Activated CD4-positive, alpha-beta memory T cell treated with anti-CD3 and anti-CD28 coated beads for 36 hours (primary cell): ENCODE results near the gene PSG7. TPM values are rescaled to one million over a fixed set of nuclear protein-coding genes. Genes with fewer than 3 reads are reported as not detected.
"Not testable (repeated sequence)": the region's sequence is repeated elsewhere in the genome, so short reads cannot be mapped to it uniquely, and the experiment has no call there.

Source experiments
- CTCF ChIA-PET: fragments of 350-600 bp; sonication (Branson Sonifier 250); formaldehyde crosslinking; loops from one replicate; lab custom pipeline; 2021; ENCODE audit warnings: antibody characterized with exemption, inconsistent platforms; lab: Charles Lee
- POLR2A ChIA-PET: fragments of 350-600 bp; sonication (Branson Sonifier 250); formaldehyde crosslinking; loops from one replicate; lab custom pipeline; 2021; ENCODE audit warnings: antibody characterized with exemption; lab: Charles Lee
- DNase-seq: peaks from one replicate; pipeline ENCODE4 v3.0.0-alpha.2; 2020
- H3K27ac Mint-ChIP-seq: one replicate; pipeline ENCODE4 v1.8.0; 2021; ENCODE audit warnings: mixed read lengths
- H3K27me3 Mint-ChIP-seq: one replicate; pipeline ENCODE4 v1.8.0; 2021; ENCODE audit warnings: mixed read lengths
- H3K36me3 Mint-ChIP-seq: one replicate; pipeline ENCODE4 v1.8.0; 2021; ENCODE audit warnings: mixed read lengths
- H3K4me1 Mint-ChIP-seq: one replicate; pipeline ENCODE4 v1.8.0; 2021; ENCODE audit warnings: low read depth, mixed read lengths
- H3K4me3 Mint-ChIP-seq: one replicate; pipeline ENCODE4 v1.8.0; 2021; ENCODE audit warnings: mild to moderate bottlenecking, mixed read lengths
- H3K9me3 Mint-ChIP-seq: one replicate; pipeline ENCODE4 v1.8.0; 2021; ENCODE audit warnings: mixed read lengths
- intact Hi-C: fragments of 100-400 bp; cut with micrococcal nuclease; formaldehyde crosslinking; loops from one replicate; pipeline ENCODE4 v1.15.1; 2023
- total RNA-seq, 2 experiments: library from RNA; stranded (reverse); gene quantifications; one replicate each; pipeline ENCODE4 v1.2.3, GENCODE V29; 2021

Gene PSG7
- total RNA-seq, 2 experiments from 2014 or later, result not detected

GRCh38 chr19:42876596-42876995 lies 60.4 kb downstream of the PSG7 start:
- H3K36me3 Mint-ChIP-seq, result not testable (repeated sequence)

GRCh38 chr19:42875881-42876280 lies 61.1 kb downstream of the PSG7 start:
- H3K4me3 Mint-ChIP-seq, POLR2A ChIA-PET, H3K9me3 Mint-ChIP-seq, DNase-seq, H3K27ac Mint-ChIP-seq, CTCF ChIA-PET, H3K36me3 Mint-ChIP-seq, H3K27me3 Mint-ChIP-seq, intact Hi-C loops, H3K4me1 Mint-ChIP-seq: not testable (repeated sequence)

More at GRCh38 chr19:42876596-42876995, 60.4 kb downstream of the PSG7 start:
- intact Hi-C loops, DNase-seq, POLR2A ChIA-PET, CTCF ChIA-PET, H3K4me3 Mint-ChIP-seq, H3K27me3 Mint-ChIP-seq, H3K27ac Mint-ChIP-seq, H3K4me1 Mint-ChIP-seq, H3K9me3 Mint-ChIP-seq: not testable (repeated sequence)

GRCh38 chr19:42874901-42875813 lies 61.9 kb downstream of the PSG7 start:
- H3K27me3 Mint-ChIP-seq, H3K27ac Mint-ChIP-seq, H3K36me3 Mint-ChIP-seq, H3K9me3 Mint-ChIP-seq, intact Hi-C loops, H3K4me3 Mint-ChIP-seq, POLR2A ChIA-PET, H3K4me1 Mint-ChIP-seq, DNase-seq: not testable (repeated sequence)
- CTCF ChIA-PET, result interaction anchor here (1.0 to 2.4 kb wide), 2 partner anchors 8 to 10 kb away, joined by 5 to 6 read pairs; no protein-coding TSS in a partner anchor

DNA sequence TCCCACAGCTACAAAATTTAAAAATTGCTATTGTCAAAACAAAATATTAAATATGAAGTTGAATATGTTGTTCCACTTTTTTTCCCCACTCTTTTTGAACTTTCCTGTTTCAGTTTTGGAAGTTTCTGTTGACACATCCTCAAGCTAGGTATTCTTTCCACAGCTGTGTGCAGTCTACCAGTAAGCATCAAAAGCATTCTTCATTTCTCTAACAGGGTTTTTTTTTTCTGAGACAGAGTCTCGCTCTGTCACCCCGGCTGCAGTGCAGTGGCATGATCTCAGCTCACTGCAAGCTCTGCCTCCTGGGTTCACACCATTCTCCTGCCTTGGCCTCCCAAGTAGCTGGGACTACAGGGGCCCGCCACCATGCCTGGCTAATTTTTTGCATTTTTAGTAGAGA lies 62.9 kb downstream of the PSG7 start:
- POLR2A ChIA-PET, H3K9me3 Mint-ChIP-seq, H3K27me3 Mint-ChIP-seq, H3K27ac Mint-ChIP-seq, H3K4me3 Mint-ChIP-seq, DNase-seq, H3K36me3 Mint-ChIP-seq, H3K4me1 Mint-ChIP-seq, intact Hi-C loops: not testable (repeated sequence)
- CTCF ChIA-PET, result interaction anchor here (1.0 to 2.4 kb wide), 2 partner anchors 9 to 11 kb away, joined by 5 to 6 read pairs; no protein-coding TSS in a partner anchor

Other genes with a start within 250 kb of the PSG7 start
- gene PSG3, start 196.7 kb downstream of the PSG7 start, total RNA-seq, result not detected
- gene PSG8, start 171.5 kb downstream of the PSG7 start, total RNA-seq, result not detected
- not detected for gene PSG1, start 57.5 kb downstream of the PSG7 start, total RNA-seq
- gene PSG6, start 19.3 kb downstream of the PSG7 start, total RNA-seq, result not detected
- not detected for gene PSG11, start 89.3 kb upstream of the PSG7 start, total RNA-seq
- not detected for gene PSG2, start 145.5 kb upstream of the PSG7 start, total RNA-seq
- gene PSG5, start 249.3 kb upstream of the PSG7 start, total RNA-seq, result not detected